ENCODE data around the gene CBFA2T3. TPM values are rescaled to one million over a fixed set of nuclear protein-coding genes. Genes with fewer than 3 reads are reported as not detected.
A peak's percentile ranks its signal among the peaks of the same experiment; 100 is the strongest.

Gene CBFA2T3
- polyA plus RNA-seq, 10 donors = 9.4 to 19.0 (median 16.4) TPM

DNA sequence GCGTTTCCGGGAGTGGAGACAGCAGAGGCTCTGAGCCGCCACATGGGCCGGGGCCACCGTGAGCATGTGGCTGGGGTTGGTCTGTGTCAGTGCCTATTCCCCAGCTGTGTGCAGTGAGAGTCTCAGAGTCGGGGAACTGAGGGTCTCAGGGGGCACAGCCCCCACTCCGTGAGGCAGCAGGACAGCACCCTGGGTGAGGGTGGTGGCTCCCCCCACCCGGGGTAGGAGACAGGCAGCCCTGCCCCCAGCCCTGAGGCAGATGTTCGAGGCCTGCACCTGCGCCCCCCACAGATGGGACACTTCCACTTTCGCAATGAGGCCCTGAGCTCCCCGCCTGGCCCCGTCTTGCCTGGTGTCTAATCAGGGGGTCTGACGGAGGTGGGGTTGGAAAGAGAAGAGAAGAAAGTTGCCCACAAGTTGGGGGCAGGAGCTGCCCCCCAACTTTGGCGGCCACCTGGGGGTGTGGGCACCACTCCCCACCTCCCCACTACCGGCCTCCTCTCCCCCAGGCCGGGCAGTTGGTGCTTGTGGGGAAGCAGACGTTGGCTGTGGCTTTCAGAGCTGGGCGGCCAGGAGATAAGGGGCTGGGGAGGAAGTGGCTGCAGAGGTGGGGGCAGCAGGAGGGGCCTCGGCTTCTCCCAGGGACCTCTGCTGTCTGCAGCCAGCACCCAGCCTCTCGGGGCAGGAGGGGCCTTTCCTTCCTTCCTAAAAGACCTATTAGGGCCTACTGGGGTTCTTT, 1.8 kb upstream of the CBFA2T3 start:
- no peak for DNase-seq

DNA sequence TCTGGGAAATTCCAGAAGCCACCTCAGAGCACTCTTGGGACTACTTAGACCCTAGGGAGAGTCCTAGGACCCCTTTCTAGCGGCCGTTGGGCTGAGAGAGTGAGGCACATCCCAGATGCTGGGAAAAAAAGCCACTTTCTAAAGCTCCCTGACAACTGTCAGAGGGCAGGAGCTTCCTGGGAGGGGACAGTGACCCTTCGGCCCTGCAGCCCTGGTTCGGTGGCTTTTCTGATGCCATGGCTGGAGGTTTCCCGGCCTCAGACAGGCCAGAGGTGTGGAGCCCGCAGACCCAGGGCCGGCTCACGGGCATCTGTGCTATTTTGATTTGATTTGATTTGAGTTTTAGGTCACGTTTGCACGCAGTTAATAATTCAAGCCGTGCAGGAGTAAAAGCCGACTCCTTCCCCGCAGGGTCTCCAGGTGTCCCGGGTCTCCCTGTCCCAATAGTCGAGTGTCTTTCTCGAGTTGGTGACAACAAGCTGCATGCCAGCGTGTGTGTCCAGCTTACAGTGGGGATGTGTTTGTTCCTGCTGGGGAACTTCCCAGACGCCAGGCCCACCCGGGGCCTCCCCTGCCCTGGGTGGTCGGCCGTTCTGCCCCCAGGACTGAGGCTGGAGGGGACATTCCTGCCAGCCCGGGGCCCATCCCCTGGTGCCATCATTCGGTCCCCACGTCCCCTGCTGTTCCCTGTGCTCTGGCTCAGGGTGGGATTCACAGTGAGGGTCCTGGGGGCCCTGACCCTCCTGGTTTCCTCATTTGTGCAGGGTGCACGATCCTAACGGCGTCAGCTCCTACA, 1.0 kb upstream of the CBFA2T3 start:
- DNase-seq = no peak

DNA sequence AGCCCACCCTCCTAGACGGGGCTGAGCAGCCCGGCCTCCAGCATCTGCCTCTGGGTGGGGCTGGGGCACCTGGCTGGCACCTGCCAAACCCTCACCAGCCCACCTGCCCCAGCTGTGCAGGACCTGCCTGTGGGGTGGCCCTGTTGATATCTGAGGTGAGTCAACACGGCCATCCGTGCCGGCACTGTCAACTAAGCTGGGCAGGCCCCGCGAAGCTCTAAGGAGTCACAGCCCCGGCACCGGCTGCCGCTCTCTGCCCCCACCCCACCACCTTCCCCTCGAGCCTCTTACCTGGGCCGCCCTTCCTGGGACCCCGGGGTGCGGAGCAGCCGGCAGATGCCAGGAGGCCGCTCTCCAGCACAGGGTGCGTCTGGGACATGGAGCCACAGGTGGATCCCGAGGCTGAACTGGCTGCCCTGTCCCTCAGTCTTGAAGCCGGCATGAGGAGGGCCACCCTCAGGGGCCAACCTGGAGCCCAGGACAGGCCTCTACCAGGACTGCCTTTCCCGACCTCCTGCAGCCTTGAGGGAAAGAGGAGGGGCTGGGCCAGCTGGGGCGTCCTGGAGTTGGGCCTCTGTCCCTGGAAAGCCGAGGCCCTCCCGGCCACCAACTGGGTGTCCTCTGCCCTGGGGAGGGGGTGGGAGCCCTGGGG, 515 bp downstream of the CBFA2T3 start:
- no peak for DNase-seq

DNA sequence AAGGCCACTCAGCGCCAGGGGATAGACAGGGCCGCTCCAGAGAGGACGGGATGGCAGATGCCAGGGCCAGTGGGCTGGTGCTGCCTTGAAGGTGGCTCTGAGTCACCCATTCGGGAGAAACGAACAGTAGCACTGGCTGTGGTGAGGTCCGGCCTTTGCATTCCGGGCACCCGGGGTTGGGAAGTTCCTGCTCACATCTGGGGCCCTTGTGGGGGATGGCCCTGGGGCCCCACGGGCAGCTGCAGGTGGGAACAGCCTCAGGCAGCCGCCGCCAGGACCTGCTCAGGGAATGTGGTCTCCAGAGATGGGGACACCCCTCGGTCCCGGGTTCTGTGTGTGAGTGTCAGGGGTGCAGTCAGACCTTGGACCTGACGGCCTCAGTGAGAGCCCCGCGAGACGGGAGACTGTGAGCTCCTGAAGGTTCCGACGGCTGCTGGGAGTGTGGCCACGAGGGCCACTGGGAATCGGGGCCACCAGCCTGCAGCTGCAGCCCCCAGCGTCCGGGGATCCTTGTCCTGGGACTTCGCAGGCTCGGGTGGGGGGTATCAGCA, 1.4 kb downstream of the CBFA2T3 start:
- DNase-seq = no peak

DNA sequence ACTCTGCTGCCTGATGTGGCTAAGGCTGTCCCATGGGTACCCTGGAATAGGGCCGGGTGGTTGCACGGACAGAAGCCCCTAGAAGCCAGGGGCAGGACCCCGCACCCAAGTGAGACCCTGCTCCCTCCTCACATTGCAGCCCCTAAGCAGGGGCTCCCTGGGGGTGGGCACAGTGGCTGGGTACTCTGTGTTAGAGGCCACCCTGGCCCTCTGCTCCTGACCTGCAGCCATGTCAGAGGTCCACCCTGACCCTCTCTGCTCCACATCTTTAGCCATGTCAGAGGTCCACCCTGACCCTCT, 2.1 kb downstream of the CBFA2T3 start:
- no peak for DNase-seq

DNA sequence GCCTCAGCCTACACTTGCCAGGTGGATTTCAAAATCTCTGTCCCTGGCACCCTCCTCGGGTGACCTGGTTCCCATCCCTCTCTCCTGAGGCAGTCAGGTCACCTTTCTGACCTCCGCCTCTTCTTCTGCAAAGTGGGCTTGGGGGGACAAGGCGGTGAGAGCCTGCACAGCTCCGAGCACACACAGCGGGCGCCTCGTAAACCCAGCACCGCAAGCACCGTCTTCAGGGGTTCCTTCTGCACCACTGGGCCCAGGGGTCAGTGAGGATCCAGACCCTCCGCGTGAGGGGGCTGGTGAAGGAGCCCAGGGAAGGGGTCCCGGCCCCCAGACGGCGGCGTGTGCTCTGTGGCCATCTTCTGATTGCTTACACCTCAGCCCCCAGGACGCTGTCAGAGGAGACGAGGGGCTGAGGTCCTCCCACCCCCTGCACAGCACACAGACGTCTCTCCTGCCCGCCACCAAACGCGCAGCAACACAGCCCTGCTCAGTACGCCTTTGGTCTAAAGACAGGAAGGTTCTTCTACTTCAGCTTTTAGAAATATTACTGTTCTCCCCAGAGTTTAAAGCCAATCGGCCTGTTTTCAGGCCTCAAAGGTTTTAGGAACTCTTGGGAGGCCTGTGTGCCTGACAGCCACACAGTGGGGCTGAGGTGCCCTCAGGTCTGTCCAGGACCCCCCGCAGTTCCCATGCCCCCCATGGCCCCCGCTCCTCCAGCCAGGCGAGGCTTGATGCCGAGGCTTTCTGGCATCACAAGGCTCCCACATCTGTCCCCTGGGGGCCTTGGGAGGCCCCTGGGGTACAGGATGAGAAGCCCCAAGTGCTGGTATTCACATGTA, 2.7 kb downstream of the CBFA2T3 start:
- DNase-seq = no peak

DNA sequence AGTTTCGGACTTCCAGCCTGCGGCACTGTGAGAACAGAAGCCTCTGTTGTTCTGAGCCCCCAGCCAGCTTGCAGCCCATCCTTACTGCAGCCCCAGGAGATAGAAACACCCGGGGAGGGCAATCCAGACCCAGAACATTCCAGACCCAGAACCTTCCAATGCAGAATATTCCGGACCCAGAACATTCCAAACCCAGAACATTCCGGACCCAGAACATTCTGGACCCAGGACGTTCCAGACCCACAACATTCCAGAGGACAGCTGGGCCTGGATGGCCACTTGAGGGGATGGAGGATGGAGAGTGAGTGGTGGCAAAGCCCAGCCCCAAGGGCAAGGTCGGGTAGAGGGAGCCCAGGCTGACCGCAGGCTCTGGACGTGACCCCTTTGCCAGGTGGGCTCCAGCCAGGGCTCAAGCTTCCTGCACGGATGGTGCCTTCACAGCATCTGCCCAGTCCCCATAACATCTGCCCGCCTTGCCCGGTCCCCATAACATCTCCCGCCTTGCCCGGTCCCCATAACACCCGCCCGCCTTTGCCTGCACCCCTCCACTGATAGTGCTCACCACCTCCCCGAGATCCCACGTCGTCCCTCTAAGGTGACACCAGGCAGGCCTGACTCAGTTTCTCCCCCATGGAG, 3.5 kb downstream of the CBFA2T3 start:
- no peak for DNase-seq

DNA sequence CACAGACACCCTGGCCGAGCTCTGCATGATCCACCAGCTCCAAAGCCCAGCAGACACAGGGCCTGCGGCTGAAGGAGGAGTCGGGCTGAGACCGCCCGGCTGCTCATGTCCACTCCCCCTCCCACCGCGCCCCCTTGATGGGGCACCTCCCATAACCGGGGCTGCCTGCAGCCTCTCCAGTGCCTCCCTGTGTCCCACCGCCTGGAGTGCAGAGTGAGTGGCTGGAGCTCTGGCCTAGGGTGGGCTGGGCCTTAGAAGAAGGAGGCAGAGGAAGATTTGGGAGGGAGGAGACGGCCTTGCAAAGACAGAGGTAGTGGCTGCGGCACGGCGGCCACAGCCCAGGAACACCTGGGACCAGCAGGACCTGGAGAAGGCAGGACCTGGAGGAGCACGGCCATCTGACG, 4.0 kb downstream of the CBFA2T3 start:
- DNase-seq = peak in 1 of 3 donors; percentile 43

DNA sequence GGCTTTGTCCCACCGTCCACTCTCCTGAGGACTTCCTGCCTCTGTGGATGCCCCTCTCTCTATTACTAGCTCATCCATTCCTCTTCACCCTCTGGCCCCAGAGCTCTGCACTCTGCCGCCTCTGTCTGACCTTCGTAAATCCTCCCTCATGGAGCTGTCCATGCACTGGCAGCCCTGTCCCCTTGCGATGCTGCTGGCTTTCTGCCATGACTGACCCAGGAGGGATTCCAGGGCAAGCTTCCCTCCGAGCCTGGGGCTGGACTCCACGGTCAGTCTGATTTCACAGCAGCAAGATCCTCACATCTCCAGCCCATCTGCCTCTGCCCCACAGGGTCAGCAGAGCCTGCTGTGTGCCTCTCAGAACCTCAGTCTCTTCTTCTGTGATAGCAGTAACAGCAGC, 4.7 kb downstream of the CBFA2T3 start:
- DNase-seq = no peak

DNA sequence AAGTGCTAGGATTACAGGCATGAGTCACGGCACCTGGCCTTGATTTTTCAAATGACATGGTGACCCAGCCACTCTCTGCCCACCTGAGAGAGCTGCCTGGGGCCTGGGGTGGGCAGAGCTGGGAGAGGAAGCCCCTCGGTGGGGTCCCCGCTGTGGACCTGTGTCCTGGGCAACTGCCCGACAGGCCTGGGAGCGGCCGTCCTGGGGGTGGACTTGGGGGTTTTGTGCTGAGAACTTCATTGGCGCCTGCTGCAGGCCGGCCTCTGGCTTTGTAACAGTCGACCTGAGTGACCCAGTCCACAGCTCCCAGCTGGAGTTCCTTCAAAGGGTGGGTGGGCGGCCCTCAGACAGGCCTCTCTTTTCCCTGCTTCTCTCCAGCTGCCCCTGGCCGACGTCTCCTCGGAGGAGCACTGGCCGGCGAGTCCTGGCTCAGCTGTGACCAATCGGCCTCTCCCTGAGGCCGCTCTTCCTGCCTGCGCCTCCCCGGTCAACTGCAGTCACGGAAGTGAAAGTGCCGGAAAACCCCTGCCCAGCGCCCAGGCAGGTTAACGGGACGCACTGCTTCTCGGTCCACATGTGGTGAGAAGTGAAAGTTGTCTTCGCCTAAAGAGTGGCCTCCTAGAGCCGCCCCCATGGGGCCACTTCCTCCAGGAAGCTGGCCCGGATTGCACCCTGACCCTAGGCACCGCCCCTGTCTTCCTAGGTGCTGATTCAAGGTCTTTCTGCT, 5.5 kb downstream of the CBFA2T3 start:
- DNase-seq = no peak

DNA sequence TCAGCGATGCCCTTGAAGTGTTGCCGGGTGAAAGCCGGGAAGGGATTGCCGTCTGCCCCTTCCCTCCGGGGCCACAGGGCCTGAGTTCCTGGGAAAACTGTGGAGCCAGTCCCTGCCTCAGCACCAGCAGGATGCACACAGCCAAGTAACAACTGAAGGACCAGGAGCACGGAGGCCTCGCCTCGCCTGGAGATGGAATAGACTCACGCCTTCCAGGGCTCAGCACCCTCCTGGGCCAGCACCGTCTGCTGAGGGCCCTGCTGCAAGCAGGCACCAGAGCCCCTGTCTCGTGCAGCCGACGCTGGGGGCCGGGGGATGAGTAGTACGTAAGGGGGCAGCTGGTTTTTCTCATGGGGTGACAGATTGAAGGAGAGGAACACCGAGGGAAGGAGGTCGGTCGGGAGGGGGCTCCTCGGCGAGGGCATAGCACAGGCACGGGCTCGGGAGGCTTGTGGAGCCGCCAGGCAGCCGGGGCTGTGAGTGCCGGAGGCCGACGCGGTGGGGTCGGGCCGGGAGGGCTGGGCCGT, 6.4 kb downstream of the CBFA2T3 start:
- no peak for DNase-seq

DNA sequence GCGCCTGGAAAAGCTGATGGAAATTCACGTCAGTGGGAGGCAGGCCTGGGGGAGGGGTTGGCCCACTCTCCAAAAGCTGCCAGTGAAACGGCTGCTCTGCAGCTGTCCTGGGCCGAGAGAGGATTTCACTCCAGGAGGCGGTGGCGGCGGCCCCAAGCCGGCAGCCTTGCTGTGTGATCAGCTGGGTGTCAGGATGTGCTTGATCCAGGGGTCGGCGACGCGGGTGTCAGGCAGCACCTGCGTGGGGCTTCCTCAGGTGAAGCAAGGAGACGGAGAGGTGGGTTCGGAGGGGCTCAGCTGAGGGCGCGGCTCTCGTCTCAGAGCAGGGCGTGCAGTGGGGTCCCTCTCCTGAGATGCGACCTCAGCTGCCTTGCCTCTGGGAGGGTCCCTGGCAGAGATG, 7.0 kb downstream of the CBFA2T3 start:
- DNase-seq = no peak

DNA sequence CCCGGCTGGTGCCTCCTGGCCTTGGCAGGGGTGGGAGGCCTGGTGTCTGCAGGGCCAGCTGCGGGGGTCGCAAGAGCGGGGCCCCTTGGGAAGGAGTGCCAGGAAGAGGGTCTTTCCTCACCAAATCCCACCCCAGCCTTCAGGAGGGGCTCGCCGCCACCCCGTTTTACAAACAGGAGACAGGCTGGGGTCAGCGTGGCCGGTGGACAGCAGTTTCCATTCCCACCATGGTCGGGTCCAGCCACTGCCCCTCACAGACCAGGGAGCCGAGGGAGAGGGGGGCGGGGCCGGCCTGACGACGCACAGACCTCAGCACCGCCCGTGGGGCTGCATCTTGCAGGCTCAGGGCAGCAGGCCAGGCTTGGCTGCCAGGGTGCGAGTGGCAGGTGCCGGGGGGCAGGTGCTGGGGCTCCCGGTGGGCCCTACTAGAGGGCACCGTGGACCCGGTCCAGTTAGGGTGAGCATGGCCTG, 7.6 kb downstream of the CBFA2T3 start:
- no peak for DNase-seq

DNA sequence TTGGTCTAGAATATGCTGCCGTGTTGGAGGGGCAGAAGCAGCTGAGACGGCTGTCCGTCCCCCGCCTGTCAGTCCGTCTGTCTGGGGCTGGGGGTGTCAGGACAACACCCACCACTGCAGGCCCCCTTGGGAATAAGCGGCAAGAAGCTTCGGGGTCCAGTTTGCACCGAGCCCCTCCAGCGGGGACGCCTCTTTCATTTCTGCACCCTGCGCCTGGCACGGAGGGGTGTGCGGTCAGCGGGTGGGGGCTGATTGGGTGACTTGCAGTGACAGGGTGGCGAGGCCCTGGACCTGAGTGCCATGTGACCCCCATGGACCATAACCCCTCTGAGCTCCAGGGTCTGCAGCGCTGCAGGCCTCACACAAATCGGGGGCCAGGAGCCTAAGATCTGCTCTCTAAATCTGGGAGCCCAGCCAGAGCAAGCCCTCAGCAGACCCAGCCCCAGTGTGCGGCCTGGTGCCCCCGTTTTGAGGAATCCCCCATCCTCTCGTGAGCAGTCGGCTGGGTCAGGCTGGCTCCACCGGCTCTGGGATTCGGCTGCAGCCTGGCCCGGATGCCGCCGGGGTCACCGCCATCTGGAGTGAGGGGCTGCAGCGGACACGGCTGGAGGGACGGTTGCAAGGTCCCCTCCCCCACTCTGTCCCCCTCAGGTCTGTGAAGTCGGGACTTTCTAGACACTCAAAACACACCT, 8.3 kb downstream of the CBFA2T3 start:
- DNase-seq = no peak

DNA sequence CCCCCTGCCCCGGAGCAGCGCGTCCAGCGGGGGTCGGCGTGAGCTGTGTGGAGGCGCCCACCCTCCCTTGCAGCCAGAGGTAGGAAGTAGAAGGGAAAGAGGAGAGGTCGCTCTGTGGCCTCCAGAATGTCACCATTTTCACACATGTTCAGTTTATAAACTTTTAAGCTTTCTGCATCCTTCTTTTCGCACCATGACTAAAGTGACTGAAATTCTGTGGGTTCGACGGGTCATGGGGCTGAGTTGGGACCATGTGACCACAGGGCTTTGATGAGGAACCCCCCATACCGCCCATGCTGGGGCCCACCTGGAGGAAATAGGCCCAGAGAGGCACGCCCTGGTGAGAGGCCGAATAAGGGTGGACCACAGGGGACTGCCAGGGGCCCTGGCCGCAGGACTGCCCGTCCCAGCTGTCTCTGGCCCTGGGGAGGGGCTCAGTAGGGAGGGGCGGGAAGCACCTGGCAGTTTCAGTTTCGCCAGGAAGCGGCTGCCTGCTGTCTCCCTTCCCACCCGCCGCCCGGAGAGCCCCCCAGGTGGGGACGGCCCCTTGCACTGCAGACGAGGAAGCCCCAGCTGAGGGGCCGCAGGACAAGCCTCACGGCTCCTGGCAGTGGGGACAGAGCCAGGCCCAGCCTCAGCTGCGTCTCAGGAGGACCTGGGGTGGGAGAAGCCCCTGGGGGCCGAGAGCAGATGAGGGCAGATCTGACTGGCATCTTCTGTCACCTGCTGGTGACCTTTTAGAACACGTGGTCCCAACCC, 9.0 kb downstream of the CBFA2T3 start:
- peak in 1 of 3 donors; percentile 43 for DNase-seq

DNA sequence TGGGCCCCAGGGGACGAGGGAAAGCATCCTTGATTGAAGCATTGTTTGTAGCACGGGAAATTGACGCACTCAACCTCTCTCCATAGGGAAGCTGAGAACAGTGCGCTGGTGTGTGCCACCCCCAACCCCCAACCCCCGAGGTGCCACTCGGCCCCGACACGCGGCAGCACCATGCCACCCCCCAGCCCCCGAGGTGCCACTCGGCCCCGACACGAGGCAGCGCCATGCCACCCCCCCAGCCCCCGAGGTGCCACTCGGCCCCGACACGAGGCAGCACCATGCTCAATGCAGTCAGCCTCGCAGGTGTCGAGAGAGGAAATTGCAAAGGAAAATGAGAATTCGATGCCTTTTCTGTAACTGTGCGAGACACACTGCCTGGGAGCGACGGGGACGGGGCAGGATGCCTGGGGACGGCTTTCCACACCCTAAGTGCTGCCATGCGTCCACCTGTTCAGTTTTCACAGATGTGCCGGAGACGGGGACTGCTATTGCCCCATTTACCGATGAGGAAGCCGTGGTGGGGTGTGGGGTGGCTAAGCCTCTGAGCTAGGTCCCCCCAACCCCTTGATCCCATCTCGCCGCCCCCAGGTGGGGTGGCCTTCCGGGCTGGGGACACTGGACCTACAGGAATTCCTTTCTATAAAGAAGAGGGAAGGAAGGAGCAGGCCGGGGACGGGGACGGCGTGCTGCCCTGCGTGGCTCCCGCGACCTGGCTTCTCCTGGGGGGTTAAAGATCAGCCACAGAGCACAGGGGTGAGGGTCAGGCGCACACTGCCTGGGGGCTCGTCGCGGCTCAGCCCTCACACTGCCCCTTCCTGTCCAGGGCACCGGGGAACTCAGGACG, 9.8 kb downstream of the CBFA2T3 start:
- DNase-seq = no peak

DNA sequence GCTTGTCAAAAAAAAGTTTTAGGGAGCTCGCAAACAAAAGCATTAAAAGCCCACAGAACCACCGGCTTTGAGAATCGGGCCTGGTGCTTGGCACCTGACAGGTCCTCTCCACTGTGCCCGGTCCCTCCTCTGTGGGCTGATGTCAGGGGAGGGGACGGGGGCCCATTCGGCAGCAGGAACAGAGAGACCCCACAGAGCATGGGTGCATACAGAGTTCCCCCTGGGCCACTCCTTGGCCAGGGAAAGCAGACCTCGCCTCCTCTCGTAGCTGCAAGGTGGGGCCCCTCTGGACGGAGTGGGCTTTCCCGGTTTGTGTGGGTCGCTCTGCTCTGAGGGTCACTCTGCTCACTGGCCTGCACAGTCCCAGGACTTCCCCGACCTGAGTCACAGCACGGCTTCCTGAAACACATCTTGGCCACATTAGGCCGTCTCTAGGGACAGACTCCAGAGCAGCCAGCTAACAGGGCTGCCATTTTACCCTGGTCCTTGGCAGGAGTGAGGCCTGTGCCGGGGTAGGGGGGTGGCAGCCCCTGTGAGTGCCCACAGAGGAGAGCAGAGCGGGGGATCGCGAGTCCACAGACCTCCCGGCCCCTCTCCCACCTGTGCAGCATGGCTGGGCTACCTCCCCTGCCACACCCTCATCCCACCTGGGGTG, 11.1 kb downstream of the CBFA2T3 start:
- no peak for DNase-seq
